Fibroblast of lung (primary cell): ENCODE measurements around the gene CACFD1. TPM values are rescaled to one million over a fixed set of nuclear protein-coding genes. Genes with fewer than 3 reads are reported as not detected.

Source experiments
- DNase-seq, 2 donors: peaks; one replicate each; pipeline versions ENCODE4 v3.0.0 to v3.0.0-alpha.2; 2010; ENCODE audit warnings: low read depth in 2 of 2
- H2AFZ ChIP-seq: 2 replicates; pipeline ENCODE4 v1.5.1; 2012; ENCODE audit warnings: low read length, control low read depth, inconsistent platforms
- H3K27ac ChIP-seq: 2 replicates; pipeline ENCODE4 v1.5.1; 2011; ENCODE audit warnings: low read length, control low read depth; ENCODE audit not compliant: insufficient read depth
- H3K27me3 ChIP-seq: 2 replicates; pipeline ENCODE4 v1.5.1; 2011; ENCODE audit warnings: mild to moderate bottlenecking, low read length; ENCODE audit not compliant: control insufficient read depth, insufficient read depth
- H3K36me3 ChIP-seq: 2 replicates; pipeline ENCODE4 v1.5.1; 2011; ENCODE audit warnings: low read length; ENCODE audit not compliant: control insufficient read depth, insufficient read depth
- H3K4me1 ChIP-seq: 2 replicates; pipeline ENCODE4 v1.5.1; 2011; ENCODE audit warnings: low read length; ENCODE audit not compliant: control insufficient read depth, insufficient read depth; ENCODE audit errors: extremely low read depth
- H3K4me2 ChIP-seq: 2 replicates; pipeline ENCODE4 v1.5.1; 2011; ENCODE audit warnings: low read length, control low read depth; ENCODE audit not compliant: insufficient read depth; ENCODE audit errors: extremely low read depth
- H3K4me3 ChIP-seq, 4 experiments: fragments of 200-600 bp in 1 of 4; sonication (generic) in 1 of 4; replicated peaks in 1 of 4; 2 replicates each; pipeline ENCODE4 v1.5.1; 2011 to 2016; ENCODE audit warnings: low read length in 4 of 4, low read depth in 3 of 4, mild to moderate bottlenecking in 3 of 4, control low read depth in 2 of 4, inconsistent platforms in 1 of 4, mixed read lengths in 1 of 4; ENCODE audit not compliant: insufficient read depth in 1 of 4; ENCODE audit errors: control extremely low read depth in 1 of 4
- H3K79me2 ChIP-seq: 2 replicates; pipeline ENCODE4 v1.5.1; 2012; ENCODE audit warnings: mild to moderate bottlenecking, low read length, inconsistent platforms; ENCODE audit not compliant: control insufficient read depth, insufficient read depth
- H3K9ac ChIP-seq: 2 replicates; pipeline ENCODE4 v1.5.1; 2011; ENCODE audit warnings: mild to moderate bottlenecking, low read length, control low read depth; ENCODE audit not compliant: insufficient read depth
- H3K9me3 ChIP-seq: 2 replicates; pipeline ENCODE4 v1.5.1; 2012; ENCODE audit warnings: low read depth, low read length; ENCODE audit not compliant: control insufficient read depth, insufficient read depth
- H4K20me1 ChIP-seq: 2 replicates; pipeline ENCODE4 v1.5.1; 2011; ENCODE audit warnings: low read length; ENCODE audit not compliant: control insufficient read depth, insufficient read depth; ENCODE audit errors: extremely low read depth
- EZH2 ChIP-seq: IDR thresholded peaks from 2 replicates; pipeline ENCODE4 v1.5.1; 2012; ENCODE audit warnings: low read length, control low read depth, mild to moderate bottlenecking; ENCODE audit errors: missing control alignments
- polyA minus RNA-seq: library from RNA; depleted of rRNA, polyadenylated mRNA; stranded (reverse); fragments of >200 nt; gene quantifications from 2 replicates; pipeline ENCODE4 v1.2.3, GENCODE V29; 2011; ENCODE audit warnings: low replicate concordance
- polyA plus RNA-seq, 2 donors: library from polyadenylated mRNA; depleted of rRNA in 1 of 2; stranded (reverse) in 1 of 2; unstranded in 1 of 2; fragments of >200 nt; gene quantifications; 2 replicates each; pipeline ENCODE4 v1.2.1, GENCODE V29; 2011 to 2012; ENCODE audit warnings: missing spikeins in 1 of 2
- total RNA-seq: library from RNA; depleted of rRNA; stranded (reverse); fragments of >200 nt; gene quantifications from 2 replicates; pipeline ENCODE4 v1.2.1, GENCODE V29; 2014
- TF ChIP-seq, protein P1 (sequence below), 2 donors: IDR thresholded peaks in 1 of 2; conservative IDR thresholded peaks in 1 of 2; 1 replicate in 1 of 2; 2 replicates in 1 of 2; pipeline ENCODE4 v1.5.1; 2011 to 2012; ENCODE audit warnings: low read length in 2 of 2, control low read depth in 1 of 2, inconsistent platforms in 1 of 2, low read depth in 1 of 2, mild to moderate bottlenecking in 1 of 2

Gene CACFD1
- 8.5 and 9.1 TPM in 2 replicates for total RNA-seq
- polyA plus RNA-seq, result 2.5 and 4.7 TPM in 2 replicates
- polyA plus RNA-seq (2012), result 4.9 and 6.2 TPM in 2 replicates
- 9.7 and 19.6 TPM in 2 replicates for polyA minus RNA-seq

DNA sequence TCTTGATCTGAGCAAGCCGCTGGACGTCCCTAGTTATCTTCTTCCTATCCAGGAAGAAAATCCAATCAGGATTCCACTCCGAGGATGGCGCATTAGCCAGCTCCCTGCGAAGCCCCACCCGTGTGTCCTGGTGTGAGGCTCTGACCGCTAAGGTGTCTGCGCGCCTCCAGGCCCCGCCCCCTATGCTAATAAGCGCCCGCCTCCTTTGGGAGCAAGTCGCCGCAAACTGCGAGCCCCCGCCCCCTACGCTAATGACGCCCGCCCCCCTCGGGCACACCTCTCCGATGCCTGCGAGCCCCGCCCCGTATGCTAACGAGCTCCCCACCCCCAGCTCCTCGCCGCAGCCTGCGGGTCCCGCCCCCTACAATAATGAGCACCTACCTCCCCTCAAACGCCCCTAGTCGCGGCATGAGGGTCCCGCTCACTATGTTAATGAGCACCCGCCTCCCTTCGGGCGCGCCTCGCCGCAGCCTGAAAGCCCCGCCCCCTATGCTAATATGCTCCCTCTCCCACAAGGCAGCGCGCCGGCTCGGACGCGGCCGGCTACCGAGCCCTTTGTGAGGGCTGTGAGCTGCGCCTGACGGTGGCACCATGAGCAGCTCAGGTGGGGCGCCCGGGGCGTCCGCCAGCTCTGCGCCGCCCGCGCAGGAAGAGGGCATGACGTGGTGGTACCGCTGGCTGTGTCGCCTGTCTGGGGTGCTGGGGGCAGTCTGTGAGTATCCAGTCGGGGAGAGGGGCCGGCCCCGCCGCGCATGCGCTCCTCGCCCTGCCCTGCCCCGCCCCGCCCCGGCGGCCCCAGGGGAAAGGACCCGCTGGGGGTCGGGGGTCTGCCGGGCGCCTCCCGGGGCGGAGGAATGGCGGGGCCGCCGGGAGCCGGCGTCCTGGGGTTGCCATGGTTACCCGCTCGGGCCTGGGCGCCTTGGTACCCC lies at the start of gene CACFD1:
CACFD1 (plus strand) TSS at position 503 of the 929 bp plus-strand sequence; CDS start at position 592, 89 bp downstream.
- Histone ChIP-seq H3K27ac (peak within 1 kb of the TSS; percentile 78), H3K27me3 (no peaks in the 10 kb centered on the region)

DNA sequence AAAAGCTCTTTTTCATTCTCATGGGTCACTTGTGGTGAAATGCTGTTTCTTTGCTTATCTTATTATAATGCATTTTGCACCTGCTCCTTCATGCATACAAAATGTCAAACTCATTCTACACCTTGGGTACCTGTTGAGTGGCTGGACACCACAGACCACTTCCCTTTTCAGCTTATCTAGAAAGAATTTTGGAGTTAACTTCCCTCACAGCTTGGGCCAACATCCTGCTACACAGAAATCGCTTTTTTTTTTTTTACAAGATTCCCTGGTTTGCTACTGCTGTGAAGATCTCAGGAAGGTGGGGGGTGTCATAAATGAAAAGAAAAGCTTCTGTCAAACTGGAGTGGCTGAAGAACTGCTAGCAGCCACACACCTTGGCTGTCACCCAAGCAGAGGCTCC lies 44.6 kb upstream of the CACFD1 start:
- Histone ChIP-seq H2AFZ (no peak overlapping the region), H3K9me3 (no peaks in the 10 kb centered on the region), H3K9ac (no peak overlapping the region), H4K20me1 (no peaks in the 10 kb centered on the region), H3K79me2 (peaks cover 35% of the 10 kb centered on the region), H3K36me3 (peaks cover 23% of the 10 kb centered on the region), H3K27me3 (no peaks in the 10 kb centered on the region), H3K4me3 (no peak overlapping the region), H3K4me1 (peaks cover 4% of the 10 kb centered on the region), H3K4me2 (no peak overlapping the region), H3K27ac (no peak overlapping the region)
- no peak for DNase-seq
- TF ChIP-seq EZH2, result no peak
- TF ChIP-seq, protein P1, sequence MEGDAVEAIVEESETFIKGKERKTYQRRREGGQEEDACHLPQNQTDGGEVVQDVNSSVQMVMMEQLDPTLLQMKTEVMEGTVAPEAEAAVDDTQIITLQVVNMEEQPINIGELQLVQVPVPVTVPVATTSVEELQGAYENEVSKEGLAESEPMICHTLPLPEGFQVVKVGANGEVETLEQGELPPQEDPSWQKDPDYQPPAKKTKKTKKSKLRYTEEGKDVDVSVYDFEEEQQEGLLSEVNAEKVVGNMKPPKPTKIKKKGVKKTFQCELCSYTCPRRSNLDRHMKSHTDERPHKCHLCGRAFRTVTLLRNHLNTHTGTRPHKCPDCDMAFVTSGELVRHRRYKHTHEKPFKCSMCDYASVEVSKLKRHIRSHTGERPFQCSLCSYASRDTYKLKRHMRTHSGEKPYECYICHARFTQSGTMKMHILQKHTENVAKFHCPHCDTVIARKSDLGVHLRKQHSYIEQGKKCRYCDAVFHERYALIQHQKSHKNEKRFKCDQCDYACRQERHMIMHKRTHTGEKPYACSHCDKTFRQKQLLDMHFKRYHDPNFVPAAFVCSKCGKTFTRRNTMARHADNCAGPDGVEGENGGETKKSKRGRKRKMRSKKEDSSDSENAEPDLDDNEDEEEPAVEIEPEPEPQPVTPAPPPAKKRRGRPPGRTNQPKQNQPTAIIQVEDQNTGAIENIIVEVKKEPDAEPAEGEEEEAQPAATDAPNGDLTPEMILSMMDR (conservative IDR thresholded peaks at IDR 0.05 in 1 of 2, IDR thresholded peaks at IDR 0.05 in 1 of 2; ENCODE audit: low read depth in 1 of 2, low read length in 2 of 2), result no peak

More for the DNA sequence above, at the start of gene CACFD1:
- no peaks in the 10 kb centered on the region for H3K79me2 ChIP-seq
- TF ChIP-seq, protein P1 (conservative IDR thresholded peaks at IDR 0.05 in 1 of 2, IDR thresholded peaks at IDR 0.05 in 1 of 2; ENCODE audit: low read depth in 1 of 2, low read length in 2 of 2), result no peak
- TF ChIP-seq EZH2, result no peak
- H4K20me1 ChIP-seq, result no peaks in the 10 kb centered on the region
- peak; percentile 86 to 90 for DNase-seq
- peak within 1 kb of the TSS; percentile 65 to 85 (median 75) for H3K4me3 ChIP-seq
- no peaks in the 10 kb centered on the region for H3K36me3 ChIP-seq
- peaks cover 5% of the 10 kb centered on the region for H3K4me1 ChIP-seq
- peak within 1 kb of the TSS; percentile 85 for H3K4me2 ChIP-seq
- H3K9me3 ChIP-seq, result no peaks in the 10 kb centered on the region
- H2AFZ ChIP-seq, result peak within 1 kb of the TSS; percentile 83
- peak within 1 kb of the TSS; percentile 95 for H3K9ac ChIP-seq
